DMS79 treated with DMSO at 0.1 percent for 48 hours (cell line): ENCODE measurements around the gene GALNS.
A peak's percentile ranks its signal among the peaks of the same experiment; 100 is the strongest.

Experiments
- DNase-seq: peaks from one replicate; lab custom pipeline; 2025; lab: John Stamatoyannopoulos, UW

Gene GALNS

DNA sequence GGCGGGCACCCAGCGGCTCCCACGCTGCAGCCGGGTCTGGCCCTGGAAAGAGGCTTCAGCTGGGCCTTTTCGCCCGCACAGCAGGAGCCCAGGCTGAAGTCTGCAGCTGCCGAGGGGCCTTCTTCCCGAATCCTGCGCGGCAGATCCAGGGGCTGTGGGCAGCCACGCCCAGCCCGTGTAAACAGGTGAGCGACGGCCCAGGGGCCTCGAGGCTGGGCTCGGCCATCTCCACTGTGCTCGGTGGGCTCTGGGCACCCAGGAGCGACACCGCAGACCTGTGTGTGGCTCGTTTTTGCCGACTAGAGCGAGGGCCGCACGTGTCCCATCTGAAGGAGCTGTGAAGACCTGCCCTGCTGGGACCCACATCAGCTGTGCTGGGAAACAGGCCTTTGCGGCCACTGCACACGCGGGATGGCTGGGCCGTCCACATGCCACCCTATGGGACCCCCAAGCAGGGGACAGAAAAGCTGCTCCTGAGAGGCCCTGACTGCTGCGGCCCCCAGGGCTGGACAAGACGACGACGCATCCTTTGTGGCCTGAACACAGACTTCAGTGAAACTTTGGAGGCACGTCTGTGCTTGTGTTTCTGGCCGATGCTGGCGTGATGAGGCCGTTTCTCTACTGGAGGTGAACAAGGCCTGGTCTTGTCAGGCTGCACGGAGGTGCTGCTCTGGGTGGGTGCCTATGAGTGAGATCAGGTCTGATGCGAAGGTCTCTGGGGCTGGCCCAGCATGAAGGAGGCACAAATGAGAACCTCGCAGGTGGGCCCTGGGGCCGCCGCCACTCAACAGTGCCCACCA lies 39.8 kb downstream of the GALNS start:
- no peak for DNase-seq

DNA sequence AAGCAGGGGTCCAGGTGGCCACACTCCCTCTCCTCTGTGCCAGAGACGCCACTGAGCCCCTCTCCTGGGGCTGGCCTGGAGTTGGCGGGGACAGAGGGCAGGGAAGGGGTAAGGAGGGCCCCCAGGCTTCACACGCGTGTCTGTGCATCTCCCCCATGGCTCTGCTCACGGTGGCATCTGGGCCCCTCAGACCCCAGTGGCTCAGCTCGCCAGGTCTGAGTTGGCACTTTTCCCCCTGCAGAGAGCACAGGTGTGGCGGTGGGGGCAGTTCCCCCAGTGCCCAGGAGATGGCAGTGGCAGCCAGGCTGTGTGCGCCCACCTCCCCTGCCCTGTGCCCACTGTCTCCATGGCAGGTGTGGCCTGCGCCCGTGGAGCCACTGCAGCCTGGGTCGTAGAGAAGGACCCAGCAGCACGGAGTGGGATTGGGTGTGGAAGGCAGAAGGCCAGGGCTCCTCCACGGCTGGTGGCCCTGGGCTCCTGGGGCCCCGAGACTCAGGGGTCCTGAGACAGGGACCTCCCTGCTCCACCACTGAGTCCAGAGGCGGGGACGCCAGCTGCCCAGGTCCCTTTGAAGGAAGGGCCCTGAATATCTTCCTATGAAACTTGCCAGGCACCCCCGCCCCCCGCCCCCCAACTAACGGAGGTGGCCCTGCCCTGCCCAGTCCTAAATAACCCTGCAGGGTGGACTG lies 40.7 kb downstream of the GALNS start:
- peak; percentile 26 for DNase-seq

DNA sequence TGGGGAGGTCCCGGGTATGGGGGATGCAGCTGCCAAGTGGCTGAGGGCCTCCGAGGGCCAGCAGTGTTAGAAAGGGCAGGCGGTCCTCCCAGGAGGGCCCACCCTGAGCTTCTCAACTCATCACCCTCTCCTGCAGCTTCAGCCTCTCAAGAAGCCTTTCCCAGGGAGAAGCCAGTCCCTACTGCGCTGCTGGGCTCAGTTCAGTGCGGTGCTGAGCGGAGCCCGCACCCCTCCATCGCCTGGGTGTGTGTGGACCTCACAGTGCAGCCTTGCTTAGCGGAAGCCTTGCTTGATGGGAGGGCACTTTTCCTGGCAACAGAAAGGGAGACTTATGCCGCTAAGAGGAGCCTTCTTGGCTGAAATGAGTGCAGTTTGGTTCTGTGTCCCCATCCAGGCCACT lies 41.5 kb downstream of the GALNS start:
- DNase-seq, result no peak

DNA sequence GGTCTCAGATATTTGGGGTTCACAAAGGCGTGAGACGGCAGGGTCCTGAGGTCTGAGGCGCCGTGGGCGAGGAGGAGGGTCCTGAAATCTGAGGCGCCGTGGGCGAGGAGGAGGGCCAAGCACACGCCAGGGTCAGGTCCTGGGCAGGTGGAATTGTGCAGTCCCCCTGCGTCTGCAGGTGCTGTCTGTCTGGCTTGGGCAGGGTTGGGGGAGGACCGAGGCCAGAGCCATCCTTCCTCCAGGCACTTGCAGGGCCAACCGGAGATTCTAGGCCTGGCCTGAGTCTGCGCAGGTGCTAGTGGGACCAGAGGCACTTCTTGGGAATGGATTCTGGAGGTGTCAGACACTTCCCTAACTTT lies 42.6 kb downstream of the GALNS start:
- no peak for DNase-seq

DNA sequence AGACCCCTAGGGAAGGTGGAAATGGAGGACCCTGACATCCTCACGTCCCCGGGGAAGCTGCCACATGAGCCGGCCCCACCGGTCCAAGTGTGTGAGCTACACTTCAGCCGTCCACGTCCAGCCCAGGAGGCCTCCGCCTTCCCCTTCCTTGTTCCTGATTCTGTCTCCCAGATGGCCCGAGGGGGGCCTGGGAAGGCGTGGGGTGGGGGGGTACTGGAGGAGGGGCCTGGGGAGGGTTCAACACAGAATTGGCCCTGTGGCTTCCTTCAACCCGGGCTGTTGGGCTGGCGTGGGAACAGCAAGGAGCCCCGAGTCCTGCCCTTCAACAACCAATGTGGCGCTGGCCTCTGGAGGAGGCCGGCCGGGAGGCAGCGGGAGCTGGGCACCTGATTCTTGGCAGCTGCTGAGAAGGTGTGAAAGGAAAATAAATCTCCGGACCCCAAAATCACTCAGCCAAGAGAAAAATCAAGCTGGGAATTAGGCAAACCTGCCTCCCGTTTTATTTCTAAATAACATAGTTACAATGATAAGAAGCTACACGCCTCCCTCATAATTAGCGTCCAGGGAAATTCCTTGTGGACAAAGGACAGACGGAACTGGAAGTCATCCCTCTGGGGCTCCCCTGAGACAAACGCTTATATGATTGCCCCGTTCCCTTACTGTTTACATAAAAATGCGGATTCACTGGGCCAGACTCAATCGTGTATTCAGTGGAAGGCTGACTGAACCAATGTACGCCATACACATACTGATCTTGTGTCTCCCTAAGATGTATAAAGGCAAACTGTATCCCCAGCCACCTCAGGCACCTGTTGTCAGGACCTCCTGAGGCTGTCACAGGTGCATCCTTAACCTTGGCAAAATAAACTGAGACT lies 43.2 kb downstream of the GALNS start:
- DNase-seq, result no peak

DNA sequence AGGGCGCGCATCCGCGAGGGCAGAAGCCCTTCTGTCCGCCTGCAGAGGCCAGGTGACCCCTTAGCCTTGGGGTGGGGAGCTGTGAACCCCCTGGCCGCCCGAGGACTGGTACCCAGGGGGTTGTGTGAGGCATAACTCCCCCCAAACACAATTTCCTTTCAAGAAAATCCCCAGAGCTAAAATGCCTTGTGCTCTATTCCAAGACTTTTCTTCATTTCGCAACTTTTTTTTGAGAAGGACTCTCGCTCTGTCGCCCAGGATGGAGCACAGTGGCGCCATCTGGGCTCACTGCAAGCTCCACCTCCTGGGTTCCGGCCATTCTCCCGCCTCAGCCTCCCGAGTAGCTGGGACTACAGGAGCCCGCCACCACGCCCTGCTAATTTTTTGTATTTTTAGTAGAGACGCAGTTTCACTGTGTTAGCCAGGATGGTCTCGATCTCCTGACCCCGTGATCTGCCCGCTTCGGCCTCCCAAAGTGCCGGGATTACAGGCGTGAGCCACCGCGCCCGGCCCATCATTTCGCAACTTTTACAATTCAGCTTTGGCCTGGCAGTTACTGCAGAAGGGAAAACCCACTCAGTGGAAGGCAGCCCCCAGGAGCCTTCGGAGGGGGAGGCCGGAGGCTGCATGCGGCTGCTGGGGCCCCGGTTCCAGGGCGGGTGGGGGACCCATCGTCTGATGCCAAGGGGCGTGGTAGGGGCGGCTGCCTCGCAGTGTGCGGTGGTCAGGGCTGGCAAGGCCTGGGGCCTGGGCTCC lies 44.1 kb downstream of the GALNS start:
- no peak for DNase-seq

DNA sequence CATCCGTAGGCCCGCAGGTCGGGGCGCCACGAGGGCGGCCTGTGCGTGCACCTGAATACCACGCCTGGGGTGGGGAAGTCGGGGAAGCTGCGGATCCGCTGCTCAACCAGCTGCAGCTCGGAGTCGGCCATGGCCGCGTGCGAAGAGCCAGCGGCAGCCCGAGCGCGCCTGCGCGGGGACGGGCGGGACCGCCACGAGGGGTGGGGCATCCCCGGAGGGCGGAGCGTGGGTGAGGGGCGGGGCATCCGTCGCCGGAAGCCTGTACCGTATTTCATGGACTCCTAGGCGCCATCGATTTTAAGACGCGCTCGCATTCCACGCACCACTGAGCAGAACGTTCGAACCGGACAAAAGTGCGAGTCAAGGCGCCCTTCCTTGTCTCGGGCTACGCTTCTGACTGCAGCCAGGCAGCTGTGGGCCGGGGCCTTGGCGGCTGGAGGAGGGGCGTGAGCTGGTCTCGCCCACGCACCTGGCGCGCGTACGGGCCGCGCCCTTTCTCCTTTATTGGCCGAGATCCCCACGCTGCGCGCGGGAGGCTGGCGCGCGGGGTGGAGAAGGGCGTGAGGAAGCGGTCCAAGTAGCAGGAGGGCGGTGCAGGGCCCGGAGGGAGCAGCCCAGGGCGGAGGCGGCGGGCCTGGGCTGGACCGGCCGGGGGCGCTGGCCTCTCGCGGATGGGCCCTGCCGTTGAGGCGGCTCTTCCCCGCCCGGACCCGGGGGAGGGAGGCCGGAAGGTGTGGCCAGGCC lies 44.8 kb downstream of the GALNS start, which contains the start of gene APRT:
APRT (minus strand) TSS at position 160 of the 744 bp plus-strand sequence; CDS start at position 131, 29 bp downstream.
- peak; percentile 61 for DNase-seq

DNA sequence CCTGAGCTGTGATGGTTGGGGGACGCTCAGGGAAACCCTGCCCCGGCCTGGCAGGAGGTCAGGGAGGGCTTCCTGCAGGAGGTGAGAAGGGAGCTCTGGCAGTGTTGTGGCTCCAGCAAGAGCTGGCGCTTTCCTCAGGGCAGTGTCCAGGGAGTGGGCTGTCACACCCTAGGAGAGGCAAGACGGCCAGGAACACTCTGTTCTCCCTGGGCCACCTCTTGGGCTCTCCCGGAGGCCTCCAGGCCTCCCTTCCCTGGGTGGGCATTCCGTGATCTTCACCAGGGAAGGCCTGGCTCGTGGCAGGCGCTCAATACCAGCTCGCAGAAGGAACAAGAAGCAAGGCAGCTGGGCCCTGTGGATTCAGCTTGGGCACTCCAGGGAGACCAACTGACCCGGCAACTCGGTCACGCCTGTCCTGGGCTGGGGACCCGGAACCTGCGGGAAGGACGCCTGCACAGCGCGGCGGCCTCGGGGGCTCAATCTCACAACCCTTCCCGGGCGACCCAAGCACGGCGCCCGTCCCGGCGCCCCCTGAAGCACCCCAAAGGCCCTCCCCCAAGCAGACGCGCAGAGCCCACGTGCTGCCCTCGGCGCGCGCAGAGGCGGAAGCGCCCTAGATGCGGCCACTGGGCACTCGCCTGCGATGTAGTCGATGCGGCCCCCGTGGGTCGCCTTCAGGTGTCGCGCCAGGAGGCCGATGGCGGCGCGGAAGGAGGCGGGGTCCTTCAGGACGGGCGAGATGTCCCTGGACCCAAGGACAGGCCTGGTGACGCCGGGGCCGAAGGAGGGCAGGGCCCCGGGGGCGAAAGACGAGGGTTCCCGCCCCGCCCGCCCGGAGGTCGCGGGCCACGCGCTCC lies 45.6 kb downstream of the GALNS start:
- DNase-seq, result peak; percentile 31

DNA sequence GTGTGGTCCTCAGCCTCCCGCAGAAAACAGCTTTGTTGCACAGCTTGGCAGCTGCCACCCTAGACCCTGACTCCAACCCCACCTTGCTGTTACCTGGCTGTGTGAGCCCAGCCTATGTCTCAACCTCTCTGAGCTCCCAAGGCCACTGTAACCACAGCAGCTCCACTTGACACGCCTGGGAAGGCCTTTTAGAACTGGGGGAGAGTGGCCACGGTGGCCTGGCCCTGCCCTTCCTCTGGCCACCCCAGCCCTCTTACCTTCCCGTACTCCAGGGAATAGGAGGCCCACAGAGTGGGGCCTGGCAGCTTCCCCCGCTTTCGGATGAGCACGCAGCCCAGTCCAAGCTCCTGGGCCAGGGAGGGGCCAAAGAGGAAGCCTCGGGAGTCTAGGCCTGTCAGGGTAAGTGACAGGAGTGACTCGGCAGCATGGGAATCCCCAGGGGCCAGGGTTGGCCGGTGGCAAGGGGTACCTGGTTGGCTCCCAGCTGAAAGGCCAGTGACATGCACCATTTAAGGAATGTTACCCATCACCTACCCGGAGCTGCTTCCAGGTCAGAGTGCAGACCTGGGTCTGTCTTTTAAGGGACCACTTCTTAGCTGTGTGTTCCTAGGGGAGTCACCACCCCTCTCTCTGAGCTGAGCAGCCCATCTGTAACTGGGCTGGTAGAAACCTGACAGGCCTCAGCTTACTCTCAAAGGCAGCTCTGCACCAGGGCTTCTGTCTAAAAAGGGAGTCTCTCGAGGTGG lies 46.4 kb downstream of the GALNS start:
- DNase-seq, result no peak

DNA sequence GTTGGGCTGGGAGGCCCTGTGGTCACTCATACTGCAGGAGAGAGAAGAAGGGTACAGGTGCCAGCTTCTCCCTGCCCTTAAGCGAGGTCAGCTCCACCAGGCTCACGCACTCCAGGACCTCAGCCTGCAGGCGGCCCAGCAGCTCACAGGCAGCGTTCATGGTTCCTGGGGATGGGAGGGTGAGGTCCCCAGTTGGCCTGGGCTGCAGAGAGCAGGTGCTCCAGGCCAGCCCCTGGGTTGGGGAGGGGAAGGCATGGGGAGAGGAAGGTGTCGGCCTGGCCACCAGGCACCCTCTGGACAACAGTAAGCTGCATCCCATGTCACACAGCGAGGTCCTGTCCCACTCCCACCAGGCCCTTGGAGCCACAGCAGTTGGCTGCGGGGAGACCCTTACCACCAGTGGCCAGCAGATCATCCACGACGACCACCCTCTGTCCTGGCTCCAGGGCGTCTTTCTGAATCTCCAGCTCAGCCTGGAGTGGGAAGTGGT lies 47.0 kb downstream of the GALNS start:
- no peak for DNase-seq

DNA sequence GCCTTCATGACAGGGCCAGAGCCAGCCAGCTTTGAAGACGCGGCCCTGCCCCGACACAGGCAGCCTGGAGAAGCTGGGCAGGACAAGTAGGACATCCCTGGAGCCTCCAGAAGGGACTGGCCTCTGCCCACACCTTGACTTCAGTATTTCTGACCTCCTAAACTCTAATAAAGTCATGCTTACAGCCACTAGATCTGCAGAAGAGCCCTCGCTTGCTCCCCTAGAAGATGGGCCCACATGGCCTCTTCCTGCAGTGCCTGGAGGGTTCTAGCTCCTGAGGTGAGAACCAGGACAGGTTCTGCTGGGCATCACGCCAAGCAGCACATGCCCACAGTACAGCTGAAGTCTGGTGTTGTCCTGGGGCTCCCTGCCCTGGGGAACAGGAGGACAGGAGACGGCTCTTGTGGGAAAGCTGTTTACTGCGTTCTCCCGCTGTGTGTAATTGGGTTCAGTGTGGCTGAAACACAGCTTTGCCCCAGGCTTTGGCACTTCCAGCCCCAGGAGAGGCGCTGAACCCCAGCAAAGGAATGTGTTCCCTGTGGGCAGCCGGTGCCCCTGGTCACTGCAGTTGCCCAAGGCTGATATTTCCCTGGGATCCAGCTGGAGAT lies 47.6 kb downstream of the GALNS start:
- DNase-seq, result no peak

DNA sequence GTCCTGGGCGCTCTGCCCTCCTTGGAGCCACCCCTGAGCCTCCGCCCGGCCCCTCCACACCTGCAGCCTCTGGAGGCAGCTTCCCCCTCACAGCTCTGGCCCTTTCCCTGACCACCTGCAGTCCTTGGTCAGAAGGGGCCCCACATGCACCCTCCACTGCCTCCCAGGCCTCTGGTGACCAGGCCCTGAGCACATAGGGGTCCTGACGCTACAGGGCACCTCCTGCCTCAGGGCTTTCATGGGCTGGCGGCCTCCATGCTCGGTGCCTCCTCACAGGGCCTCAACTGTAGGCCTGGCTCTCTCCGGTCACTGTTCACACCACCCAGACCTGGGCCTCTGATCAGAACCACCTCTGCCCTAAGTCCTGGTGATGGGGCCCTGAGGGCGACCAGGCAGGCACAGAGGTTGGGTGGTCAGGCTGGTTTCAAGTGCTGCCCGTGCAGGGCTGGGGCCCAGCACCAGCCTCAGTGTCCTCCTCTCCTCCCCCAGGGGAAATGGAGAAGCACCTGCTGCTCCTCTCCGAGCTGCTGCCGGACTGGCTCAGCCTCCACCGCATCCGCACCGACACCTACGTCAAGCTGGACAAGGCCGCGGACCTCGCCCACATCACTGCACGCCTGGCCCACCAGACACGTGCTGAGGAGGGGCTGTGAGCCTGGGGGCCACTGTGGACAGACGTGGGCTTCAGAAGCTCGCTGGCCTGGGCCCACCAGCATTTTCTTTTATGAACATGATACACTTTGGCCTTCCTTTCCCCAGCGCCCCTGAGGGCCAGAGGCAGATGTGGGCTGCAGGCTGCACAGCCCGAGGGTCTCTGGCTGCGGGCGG lies 48.9 kb downstream of the GALNS start:
- no peak for DNase-seq

DNA sequence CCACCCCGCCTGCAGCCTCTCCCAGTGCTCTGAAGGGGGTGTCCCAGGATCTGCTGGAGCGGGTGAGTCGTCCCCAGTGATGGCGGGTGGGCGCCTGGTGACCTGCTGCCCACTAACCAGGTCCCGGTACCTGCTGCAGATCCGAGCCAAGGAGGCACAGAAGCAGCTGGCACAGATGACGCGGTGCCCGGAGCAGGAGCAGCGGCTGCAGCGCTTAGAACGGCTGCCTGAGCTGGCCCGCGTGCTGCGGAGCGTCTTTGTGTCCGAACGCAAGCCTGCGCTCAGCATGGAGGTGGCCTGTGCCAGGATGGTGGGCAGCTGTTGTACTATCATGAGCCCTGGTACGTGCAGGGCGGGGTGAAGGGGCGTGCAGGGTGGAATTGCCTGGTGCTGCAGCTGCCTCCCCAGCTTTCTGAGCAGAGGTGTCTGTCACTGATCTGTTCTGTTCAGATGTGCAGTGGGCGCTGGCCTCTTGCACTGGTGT lies 49.6 kb downstream of the GALNS start:
- DNase-seq, result no peak

DNA sequence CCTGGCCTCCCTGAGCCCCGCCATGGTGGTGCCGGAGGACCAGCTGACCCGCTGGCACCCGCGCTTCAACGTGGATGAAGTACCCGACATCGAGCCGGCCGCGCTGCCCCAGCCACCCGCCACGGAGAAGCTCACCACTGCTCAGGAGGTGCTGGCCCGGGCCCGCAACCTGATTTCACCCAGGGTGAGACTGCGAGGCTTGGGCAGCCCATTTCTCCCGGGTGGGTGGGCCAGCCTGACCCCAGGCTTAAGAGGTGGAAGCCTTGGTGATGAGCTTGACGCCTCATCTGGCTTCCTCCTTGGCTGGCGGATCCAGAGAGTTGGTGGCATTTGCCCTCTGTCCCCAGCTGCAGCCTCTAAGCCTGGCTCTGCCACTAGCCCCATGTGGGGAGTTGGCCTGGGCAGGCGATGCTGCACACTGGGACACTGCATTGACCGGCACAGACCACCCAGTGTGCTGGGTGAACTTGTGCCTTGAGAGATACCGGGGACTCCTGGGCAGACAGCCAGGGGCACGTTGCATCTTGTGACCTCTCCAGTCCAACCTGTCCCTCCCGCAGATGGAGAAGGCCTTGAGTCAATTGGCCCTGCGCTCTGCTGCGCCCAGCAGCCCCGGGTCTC lies 50.1 kb downstream of the GALNS start:
- DNase-seq, result no peak

DNA sequence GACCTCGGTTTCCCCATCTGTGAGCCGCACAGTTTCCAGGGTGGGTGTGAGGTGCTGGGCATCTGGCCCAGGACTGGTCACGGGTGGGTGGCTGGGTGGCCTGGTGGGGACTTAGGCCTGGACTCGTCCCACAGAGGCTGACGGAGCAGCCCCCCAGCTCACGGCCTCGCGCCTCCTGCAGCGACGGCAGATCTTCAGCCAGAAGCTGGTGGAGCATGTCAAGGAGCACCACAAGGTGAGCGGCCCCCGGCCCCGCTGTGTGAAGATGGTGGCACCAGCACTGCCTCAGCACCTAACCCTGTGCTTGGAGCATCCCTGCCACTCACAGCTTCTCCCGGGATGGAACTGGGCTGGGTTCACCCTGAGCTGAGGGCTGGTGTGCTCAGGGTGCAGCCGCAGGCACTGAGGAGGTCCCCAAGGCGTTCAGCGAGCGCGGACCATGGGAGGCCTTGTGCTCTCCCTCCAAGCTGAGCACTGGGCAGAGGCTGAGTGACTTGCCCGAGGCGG lies 50.8 kb downstream of the GALNS start:
- no peak for DNase-seq

DNA sequence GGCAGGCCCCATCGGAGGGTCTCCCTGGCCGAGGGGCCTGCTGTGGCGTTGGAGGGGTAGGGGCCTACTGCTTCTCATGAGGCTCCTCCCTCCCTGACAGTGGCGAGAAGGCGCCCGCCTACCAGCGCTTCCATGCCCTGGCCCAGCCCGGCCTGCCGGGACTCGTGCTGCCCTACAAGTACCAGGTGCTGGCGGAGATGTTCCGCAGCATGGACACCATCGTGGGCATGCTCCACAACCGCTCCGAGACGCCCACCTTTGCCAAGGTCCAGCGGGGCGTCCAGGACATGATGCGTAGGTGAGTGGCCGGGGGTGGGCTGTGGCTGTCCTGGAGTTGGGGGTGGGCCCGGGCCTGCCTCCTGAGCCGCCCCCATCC lies 51.4 kb downstream of the GALNS start:
- DNase-seq, result no peak
